Keratinocyte (primary cell): ENCODE data around the gene TMEM17. TPM values are rescaled to one million over a fixed set of nuclear protein-coding genes. Genes with fewer than 3 reads are reported as not detected.

ENCODE experiments used
- DNase-seq: peaks from one replicate; pipeline ENCODE4 v3.0.0-alpha.2; 2011; ENCODE audit warnings: low read depth, missing footprints, low spot score
- FAIRE-seq: peaks from 2 replicates; lab custom pipeline; 2011; peaks lifted over from hg19 to GRCh38; lab: Jason Lieb, UNC
- H2AFZ ChIP-seq: 2 replicates; pipeline ENCODE4 v1.6.0; 2012; ENCODE audit warnings: low read length, control low read depth, inconsistent platforms; ENCODE audit not compliant: control insufficient read depth
- H3K27ac ChIP-seq: 2 replicates; pipeline ENCODE4 v1.5.1; 2011; ENCODE audit warnings: low read length; ENCODE audit not compliant: control insufficient read depth, insufficient read depth
- H3K27me3 ChIP-seq: 3 replicates; pipeline ENCODE4 v1.6.0; 2011; ENCODE audit warnings: low read length; ENCODE audit not compliant: control insufficient read depth, insufficient read depth; ENCODE audit errors: extremely low read depth
- H3K36me3 ChIP-seq, 2 experiments: 2 replicates in 1 of 2; 3 replicates in 1 of 2; pipeline ENCODE4 v1.5.1; 2011; ENCODE audit warnings: low read length in 2 of 2, mild to moderate bottlenecking in 1 of 2; ENCODE audit not compliant: control insufficient read depth in 2 of 2, insufficient read depth in 2 of 2; ENCODE audit errors: extremely low read depth in 1 of 2
- H3K4me1 ChIP-seq: 3 replicates; pipeline ENCODE4 v1.5.1; 2011; ENCODE audit warnings: low read length; ENCODE audit not compliant: control insufficient read depth, insufficient read depth; ENCODE audit errors: extremely low read depth
- H3K4me2 ChIP-seq: 3 replicates; pipeline ENCODE4 v1.6.0; 2011; ENCODE audit warnings: low read depth, low read length; ENCODE audit not compliant: control insufficient read depth, insufficient read depth; ENCODE audit errors: extremely low read depth
- H3K4me3 ChIP-seq, 3 experiments: fragments of 200-600 bp in 1 of 3; sonication (generic) in 1 of 3; 2 replicates in 2 of 3; 3 replicates in 1 of 3; pipeline ENCODE4 v1.5.1; 2011 to 2016; ENCODE audit warnings: low read length in 3 of 3, mild to moderate bottlenecking in 3 of 3, control low read depth in 2 of 3, inconsistent platforms in 1 of 3, low read depth in 1 of 3, mixed read lengths in 1 of 3, mixed run types in 1 of 3, moderate library complexity in 1 of 3; ENCODE audit not compliant: control insufficient read depth in 2 of 3, insufficient read depth in 2 of 3; ENCODE audit errors: extremely low read depth in 1 of 3
- H3K79me2 ChIP-seq: 2 replicates; pipeline ENCODE4 v1.6.0; 2012; ENCODE audit warnings: low read length; ENCODE audit not compliant: control insufficient read depth, insufficient read depth
- H3K9ac ChIP-seq: 3 replicates; pipeline ENCODE4 v1.6.0; 2011; ENCODE audit warnings: low read length; ENCODE audit not compliant: control insufficient read depth, insufficient read depth; ENCODE audit errors: extremely low read depth
- H3K9me1 ChIP-seq: 3 replicates; pipeline ENCODE4 v1.6.0; 2011; ENCODE audit warnings: low read length; ENCODE audit not compliant: control insufficient read depth, insufficient read depth; ENCODE audit errors: extremely low read depth
- H3K9me3 ChIP-seq: 2 replicates; pipeline ENCODE4 v1.5.1; 2012; ENCODE audit warnings: low read depth, low read length; ENCODE audit not compliant: control insufficient read depth
- H4K20me1 ChIP-seq: 3 replicates; pipeline ENCODE4 v1.6.0; 2011; ENCODE audit warnings: low read length; ENCODE audit not compliant: control insufficient read depth, insufficient read depth; ENCODE audit errors: extremely low read depth
- CTCF ChIP-seq, 3 experiments: IDR thresholded peaks in 1 of 3; conservative IDR thresholded peaks in 1 of 3; optimal IDR thresholded peaks in 1 of 3; 2 replicates in 2 of 3; 3 replicates in 1 of 3; pipeline versions ENCODE3 to v1.5.1; 2011; ENCODE audit warnings: low read length in 3 of 3, mild to moderate bottlenecking in 3 of 3, moderate library complexity in 2 of 3, control low read depth in 1 of 3, inconsistent platforms in 1 of 3; ENCODE audit not compliant: insufficient read depth in 2 of 3; ENCODE audit errors: extremely low read depth in 1 of 3
- EZH2 ChIP-seq: IDR thresholded peaks from one replicate; pipeline ENCODE4 v1.6.1; 2012; ENCODE audit warnings: inconsistent platforms, mild to moderate bottlenecking, low read length, moderate library complexity
- dilution Hi-C: fragments of 300-500 bp; cut with MboI; formaldehyde crosslinking; loops from one replicate; pipeline ENCODE4 v1.7.0; 2020; ENCODE audit warnings: low sequenced_read_pairs; ENCODE audit not compliant: extremely low pct_ligation_motif_present
- polyA plus RNA-seq, 5 experiments: library from polyadenylated mRNA; depleted of rRNA in 3 of 5; stranded (reverse) in 3 of 5; stranded (forward) in 1 of 5; unstranded in 1 of 5; fragments of >200 nt; gene quantifications; 1 replicate in 1 of 5; 2 replicates in 3 of 5; 3 replicates in 1 of 5; pipeline versions ENCODE4 v1.2.1 to v1.2.3, GENCODE V29; 2011 to 2012; ENCODE audit warnings: missing spikeins in 2 of 5, low read depth in 1 of 5, low replicate concordance in 1 of 5

Gene TMEM17
- polyA plus RNA-seq, 1 donor (not counting 4 experiments of a cell fraction or from before 2014, with no cell fraction given) = 5.1 TPM

GRCh38 chr2:62458206-62458641 lies 47.8 kb downstream of the TMEM17 start:
- H3K27ac ChIP-seq = no peak overlapping the region

GRCh38 chr2:62457556-62457955 lies 48.4 kb downstream of the TMEM17 start:
- Histone ChIP-seq H3K4me3 (peak overlapping the region in 2 of 3 experiments; percentile 60 to 69), H3K4me2 (peak overlapping the region; percentile 85), H3K27me3 (no peaks in the 10 kb centered on the region), H3K36me3 (no peaks in the 10 kb centered on the region), H3K9me3 (no peaks in the 10 kb centered on the region), H3K9me1 (no peaks in the 10 kb centered on the region), H3K9ac (peak overlapping the region; percentile 75), H2AFZ (peak overlapping the region; percentile 85), H3K4me1 (peaks cover 45% of the 10 kb centered on the region), H3K27ac (peak overlapping the region; percentile 73), H4K20me1 (no peaks in the 10 kb centered on the region), H3K79me2 (no peaks in the 10 kb centered on the region)
- DNase-seq (no peak), FAIRE-seq (peak; percentile 43)
- TF ChIP-seq EZH2 (no peak), CTCF (optimal IDR thresholded peaks at IDR 0.05 in 1 of 3, IDR thresholded peaks at IDR 0.05 in 1 of 3, conservative IDR thresholded peaks at IDR 0.05 in 1 of 3; ENCODE audit: extremely low read depth in 1 of 3, insufficient read depth in 2 of 3, low read length in 3 of 3) (no peak)
- dilution Hi-C loops = no loop called here

More at GRCh38 chr2:62458206-62458641, 47.8 kb downstream of the TMEM17 start:
- H3K9me3 ChIP-seq = no peaks in the 10 kb centered on the region
- peaks cover 38% of the 10 kb centered on the region for H3K4me1 ChIP-seq
- H3K9me1 ChIP-seq = no peaks in the 10 kb centered on the region
- H2AFZ ChIP-seq = peak overlapping the region; percentile 28
- H3K79me2 ChIP-seq = no peaks in the 10 kb centered on the region
- H3K27me3 ChIP-seq = no peaks in the 10 kb centered on the region
- H3K4me2 ChIP-seq = peak overlapping the region; percentile 85
- dilution Hi-C loops = no loop called here
- H4K20me1 ChIP-seq = no peaks in the 10 kb centered on the region
- no peaks in the 10 kb centered on the region for H3K36me3 ChIP-seq
- DNase-seq = peak; percentile 53
- H3K9ac ChIP-seq = no peak overlapping the region
- peak; percentile 86 for FAIRE-seq
- no peak for TF ChIP-seq CTCF (optimal IDR thresholded peaks at IDR 0.05 in 1 of 3, IDR thresholded peaks at IDR 0.05 in 1 of 3, conservative IDR thresholded peaks at IDR 0.05 in 1 of 3; ENCODE audit: extremely low read depth in 1 of 3, insufficient read depth in 2 of 3, low read length in 3 of 3)
- TF ChIP-seq EZH2 = no peak
- H3K4me3 ChIP-seq = no peak overlapping the region
